Gastroesophageal sphincter (tissue), 3 donors: ENCODE measurements around the gene KLF3.

Experiments
- CTCF ChIP-seq, 4 experiments: fragments of 200-600 bp in 2 of 4; fragments of 450-650 bp in 2 of 4; sonication (generic) in 1 of 4; IDR thresholded peaks; one replicate each; pipeline ENCODE4 v1.5.1; 2017 to 2019; ENCODE audit warnings: antibody characterized with exemption in 4 of 4, mild to moderate bottlenecking in 2 of 4, moderate library complexity in 2 of 4
- POLR2A ChIP-seq, 2 donors: fragments of 450-650 bp; IDR thresholded peaks; one replicate each; pipeline ENCODE4 v1.6.1; 2017; ENCODE audit warnings: antibody characterized with exemption in 2 of 2, mild to moderate bottlenecking in 2 of 2, moderate library complexity in 1 of 2

DNA sequence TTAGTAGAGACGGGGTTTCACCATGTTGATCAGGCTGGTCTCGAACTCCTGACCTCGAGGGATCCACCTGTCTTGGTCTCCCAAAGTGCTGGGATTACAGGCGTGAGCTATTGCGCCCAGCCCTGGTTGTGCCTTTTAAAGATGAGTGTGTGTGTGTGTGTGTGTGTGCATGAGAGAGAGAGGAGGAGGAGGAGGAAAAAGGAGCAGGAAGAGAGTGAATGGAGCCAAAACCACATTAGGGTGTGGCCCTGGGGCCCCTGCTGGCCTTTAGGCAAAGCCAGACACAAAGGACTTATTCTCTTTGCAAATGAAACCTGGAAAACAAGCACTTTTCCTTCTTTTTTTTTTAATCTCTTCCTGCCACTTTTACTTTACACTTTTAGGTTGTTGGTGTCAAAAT, 48.2 kb upstream of the KLF3 start:
- TF ChIP-seq CTCF (IDR thresholded peaks at IDR 0.05) (no peak), POLR2A (IDR thresholded peaks at IDR 0.05) (no peak)
